KBM-7 (cell line): Measurements from ENCODE around the gene TEX14.
A peak's percentile ranks its signal among the peaks of the same experiment; 100 is the strongest.
"Not testable (repeated sequence)": the region's sequence is repeated elsewhere in the genome, so short reads cannot be mapped to it uniquely, and the experiment has no call there.

Source experiments
- DNase-seq: peaks from one replicate; pipeline ENCODE4 v3.0.0-alpha.2; 2015
- in situ Hi-C: fragments of 300-500 bp; cut with MboI; formaldehyde crosslinking; loops from 2 replicates; pipeline ENCODE4 v1.14.3; 2020; ENCODE audit warnings: low sequenced_read_pairs, low pct_unique_long_range_greater_than_20kb, mixed read lengths

TEX14 gene

DNA sequence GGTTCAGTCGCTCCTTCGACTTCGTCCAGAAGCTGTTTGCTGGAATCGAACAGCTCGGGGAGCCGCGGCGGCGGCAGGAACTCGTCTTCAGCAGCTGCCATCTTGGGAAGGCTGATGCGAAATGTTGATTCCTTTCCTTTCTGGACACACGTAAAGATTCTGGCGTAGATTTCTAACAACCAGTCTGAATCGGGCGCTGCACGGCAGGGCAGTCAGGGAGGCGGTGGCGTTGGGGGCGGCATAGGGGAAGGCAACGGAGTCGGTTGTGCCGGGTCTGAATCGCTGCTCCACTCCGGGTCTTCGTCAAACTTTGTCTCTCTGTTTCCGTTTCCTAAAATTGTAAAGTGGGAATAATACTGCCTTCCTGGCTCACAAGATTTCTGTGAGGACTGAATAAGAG is 30.3 kb downstream of the TEX14 start:
- in situ Hi-C loops, result no loop called here
- no peak for DNase-seq

DNA sequence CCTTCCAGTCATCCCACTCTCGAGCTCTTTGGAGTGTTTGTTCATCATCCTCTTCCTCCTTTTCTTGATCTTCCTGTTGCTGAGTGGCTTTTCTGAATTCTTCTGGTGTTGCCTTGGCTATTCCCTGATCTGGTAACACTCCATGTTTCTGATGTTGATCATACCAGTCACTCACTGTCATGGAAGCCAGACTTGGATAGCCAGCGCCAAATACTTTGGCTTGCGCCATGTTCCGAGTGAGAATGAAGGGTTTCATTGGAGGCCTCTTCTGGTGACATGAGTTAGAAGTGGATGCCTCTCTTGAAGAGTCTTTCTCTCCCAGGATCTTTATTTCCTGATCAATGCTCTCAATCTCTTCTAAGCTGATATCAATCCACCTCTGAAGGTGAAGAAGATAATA is 31.2 kb downstream of the TEX14 start:
- no peak for DNase-seq
- in situ Hi-C loops, result no loop called here

DNA sequence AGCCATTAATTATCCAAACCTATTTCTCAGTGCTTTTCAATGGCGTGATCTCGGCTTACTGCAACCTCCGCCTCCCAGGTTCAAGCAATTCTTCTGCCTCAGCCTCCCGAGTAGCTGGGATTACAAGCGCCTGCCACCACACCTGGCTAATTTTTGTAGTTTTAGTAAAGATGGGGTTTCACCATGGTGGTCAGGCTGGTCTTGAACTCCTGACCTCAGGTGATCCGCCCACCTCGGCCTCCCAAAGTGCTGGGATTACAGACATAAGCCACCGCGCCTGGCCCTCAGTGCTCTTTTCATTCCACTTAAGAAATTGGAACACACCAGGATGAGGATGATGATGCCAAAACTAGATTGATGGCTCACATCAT is 32.1 kb downstream of the TEX14 start:
- DNase-seq, in situ Hi-C loops: not testable (repeated sequence)

DNA sequence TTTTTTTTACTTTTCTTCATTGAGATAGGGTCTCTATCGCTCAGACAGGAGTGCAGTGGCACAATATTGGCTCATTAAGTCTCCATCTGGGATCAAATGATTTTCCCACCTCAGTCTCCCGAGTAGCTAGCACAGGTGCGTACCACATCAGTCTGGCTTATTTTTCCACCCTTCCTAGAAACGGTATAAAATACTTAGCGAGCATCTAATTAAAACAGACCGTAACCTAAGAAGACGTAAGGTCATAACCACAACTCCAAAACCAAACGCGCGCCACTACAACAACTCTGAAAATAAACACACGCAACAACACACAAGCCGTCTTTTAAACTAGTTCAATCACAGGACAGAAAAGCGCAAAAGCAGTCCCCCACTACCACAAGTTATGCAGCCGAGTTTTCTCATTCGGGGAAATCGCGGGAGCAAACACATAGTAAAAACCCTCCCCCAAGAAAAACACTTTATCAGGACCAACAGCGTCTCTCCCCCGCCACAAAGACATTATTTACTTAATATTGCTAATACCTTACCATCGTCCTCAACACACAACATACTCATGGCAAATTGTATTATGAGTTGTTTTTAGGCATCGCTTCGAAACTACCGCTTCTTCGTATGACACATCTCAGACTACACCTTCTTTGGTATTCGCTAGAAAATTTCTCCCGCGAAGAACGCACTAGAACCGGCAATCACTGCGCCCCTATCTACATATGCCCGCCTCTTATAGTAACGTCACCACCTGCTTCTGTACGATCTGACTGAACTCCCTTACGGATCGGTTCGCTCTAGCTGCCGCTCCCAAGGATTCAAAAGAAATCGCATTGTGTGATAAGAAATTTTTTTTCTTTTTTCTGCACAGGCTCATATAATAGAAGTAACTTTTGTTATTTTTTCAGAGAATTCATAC is 32.8 kb downstream of the TEX14 start:
- in situ Hi-C loops, result no loop called here

DNA sequence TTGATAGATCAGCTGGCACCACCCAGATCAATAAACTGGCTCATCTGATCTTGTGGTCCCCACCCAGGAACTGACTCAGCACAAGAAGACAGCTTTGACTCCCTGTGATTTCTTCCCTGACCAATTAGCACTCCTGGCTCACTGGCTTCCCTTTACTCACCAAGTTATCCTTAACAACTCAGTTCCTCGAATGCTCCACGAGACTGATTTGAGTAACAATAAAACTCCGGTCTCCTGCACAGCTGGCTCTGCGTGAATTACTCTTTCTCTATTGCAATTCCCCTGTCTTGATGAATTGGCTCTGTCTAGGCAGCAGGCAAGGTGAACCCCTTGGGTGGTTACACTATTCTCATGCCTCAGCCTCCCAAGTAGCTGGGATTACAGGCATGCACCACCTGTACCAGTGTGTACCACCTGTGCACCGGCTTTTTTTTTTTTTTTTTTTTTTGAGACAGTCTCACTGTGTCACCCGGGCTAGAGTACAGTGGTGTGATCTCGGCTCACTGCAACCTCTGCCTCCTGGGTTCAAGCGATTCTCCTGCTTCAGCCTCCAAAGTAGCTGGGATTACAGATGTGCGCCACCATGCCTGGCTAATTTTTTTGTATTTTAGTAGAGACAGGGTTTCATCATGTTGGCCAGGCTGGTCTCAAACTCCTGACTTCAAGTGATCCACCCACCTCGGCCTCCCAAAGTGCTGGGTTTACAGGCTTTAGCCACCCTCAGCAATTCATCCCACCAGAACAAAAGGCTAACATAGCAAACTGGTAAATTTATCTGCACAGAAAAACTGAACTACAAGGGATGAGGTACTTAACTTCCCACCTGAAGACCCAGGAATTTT is 33.7 kb downstream of the TEX14 start:
- DNase-seq, in situ Hi-C loops: not testable (repeated sequence)

More for the DNA sequence above, 32.8 kb downstream of the TEX14 start:
- DNase-seq, result no peak

DNA sequence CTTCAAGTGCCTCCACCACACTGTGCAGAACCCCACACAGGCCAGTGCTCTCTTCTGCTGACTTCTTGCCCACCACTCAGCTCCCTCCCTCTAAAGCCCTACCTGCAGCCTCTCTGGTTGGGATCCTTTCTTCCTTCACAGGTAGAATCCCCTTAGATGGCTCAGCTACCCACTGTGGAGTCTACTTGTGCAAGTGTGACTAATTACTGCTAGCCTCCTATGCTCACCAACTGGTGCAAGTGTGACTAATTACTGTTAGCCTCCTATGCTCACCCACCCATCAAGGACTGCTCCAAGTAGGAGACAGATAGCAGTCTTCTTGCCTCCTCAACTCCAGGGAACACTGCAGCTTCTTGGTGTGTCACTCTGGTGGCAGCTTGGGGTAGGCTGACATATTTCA is 43.6 kb downstream of the TEX14 start:
- DNase-seq, result no peak
- in situ Hi-C loops, result no loop called here

DNA sequence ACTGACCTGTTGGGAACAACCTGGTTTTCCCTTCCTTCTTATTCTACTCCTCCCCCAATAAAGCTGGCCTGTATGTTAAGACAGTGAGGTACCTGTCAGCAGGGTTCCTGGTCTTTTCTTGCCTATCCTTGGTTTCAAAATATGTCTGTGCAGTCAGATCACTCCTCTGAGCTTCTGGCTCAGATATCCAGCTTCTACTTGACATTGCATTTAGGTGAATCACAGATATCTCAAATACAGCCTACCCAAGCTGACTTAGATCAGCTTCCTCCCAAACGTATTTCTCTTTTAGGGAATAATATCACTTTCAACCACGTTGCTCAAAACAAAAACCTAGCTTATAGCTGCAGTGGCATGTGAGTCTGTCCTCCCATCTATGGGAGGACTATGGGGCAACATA is 48.7 kb downstream of the TEX14 start:
- in situ Hi-C loops, result no loop called here
- DNase-seq, result no peak

DNA sequence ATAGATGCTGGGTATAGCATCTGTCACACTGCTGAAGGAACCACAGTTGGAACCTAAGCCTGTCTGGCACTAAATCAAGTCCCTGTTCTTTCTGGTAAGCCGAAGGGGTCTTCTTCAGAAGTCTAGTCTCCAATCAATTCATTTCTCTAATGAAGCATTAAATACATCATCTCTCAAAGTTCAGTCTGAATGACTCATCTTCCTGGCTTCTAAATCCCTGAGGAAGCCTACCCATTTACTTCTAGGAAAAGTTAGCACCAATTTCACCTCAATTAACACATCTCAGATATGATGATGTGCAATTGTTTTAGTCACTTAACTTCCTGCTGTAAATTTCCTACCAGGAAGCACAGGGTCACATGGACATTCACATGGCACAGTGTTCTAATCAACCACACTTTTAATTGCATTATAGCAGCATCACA is 49.9 kb downstream of the TEX14 start:
- no peak for DNase-seq
- in situ Hi-C loops, result no loop called here

DNA sequence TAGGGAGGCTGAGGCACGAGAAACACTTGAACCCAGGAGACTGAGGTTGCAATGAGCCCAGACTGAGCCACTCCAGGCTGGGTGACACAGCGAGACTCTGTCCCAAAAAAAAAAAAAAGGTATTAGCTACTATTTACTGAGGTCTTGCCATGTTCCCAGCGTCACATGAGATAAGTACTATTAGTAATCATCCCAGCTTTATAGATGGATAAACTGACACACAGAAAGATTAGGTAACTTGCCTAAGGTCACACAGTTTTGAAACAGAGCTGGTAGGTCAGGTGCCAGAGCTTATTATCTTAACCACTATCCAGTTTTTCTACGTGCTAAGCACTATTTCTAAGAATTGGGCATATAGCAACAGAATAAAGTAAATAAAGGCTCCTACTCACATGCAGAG is 51.6 kb downstream of the TEX14 start:
- in situ Hi-C loops, result no loop called here
- no peak for DNase-seq

DNA sequence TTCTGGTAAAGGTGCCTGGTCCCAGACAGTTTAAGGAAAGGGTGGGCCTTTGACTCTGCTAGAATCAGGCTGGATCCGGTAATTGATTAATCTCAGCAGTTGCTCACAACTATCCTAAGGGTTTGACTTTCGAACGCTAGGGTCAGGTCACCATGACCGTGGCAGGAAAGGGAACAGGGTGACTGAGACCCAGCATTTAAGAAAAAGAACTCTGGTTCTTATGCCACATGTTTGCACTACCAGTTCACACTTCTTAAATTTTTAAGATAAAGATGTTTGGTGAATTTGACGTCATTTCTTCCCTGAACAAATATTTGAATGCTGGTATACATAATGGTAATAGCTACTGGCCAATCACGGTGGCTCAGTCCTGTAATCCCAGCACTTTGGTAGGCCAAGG is 52.2 kb downstream of the TEX14 start:
- in situ Hi-C loops, result no loop called here
- no peak for DNase-seq

DNA sequence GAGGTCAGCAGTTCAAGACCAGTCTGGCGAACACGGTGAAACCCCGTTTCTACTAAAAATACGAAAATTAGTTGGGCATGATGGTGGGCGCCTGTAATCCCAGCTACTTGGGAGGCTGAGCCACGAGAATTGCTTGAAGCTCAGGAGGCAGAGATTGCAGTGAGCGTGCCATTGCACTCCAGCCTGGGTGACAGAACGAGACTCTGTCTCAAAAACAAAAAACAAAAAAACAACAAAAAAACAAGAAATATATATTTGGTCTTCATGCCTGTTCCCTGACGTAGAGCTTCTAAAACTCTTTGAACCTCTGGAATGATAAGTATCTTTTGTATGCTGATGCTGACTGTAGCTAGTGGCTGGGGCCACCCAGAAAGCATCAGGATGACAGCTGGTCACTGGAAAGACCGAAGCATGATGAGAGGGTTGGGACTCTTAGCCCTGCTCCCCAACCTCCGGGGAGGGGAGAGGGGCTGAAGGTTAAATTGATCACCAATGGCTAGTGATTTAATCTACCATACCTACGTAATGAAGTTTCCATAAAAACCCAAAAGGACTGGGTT is 54.8 kb downstream of the TEX14 start:
- in situ Hi-C loops, result no loop called here
- no peak for DNase-seq

DNA sequence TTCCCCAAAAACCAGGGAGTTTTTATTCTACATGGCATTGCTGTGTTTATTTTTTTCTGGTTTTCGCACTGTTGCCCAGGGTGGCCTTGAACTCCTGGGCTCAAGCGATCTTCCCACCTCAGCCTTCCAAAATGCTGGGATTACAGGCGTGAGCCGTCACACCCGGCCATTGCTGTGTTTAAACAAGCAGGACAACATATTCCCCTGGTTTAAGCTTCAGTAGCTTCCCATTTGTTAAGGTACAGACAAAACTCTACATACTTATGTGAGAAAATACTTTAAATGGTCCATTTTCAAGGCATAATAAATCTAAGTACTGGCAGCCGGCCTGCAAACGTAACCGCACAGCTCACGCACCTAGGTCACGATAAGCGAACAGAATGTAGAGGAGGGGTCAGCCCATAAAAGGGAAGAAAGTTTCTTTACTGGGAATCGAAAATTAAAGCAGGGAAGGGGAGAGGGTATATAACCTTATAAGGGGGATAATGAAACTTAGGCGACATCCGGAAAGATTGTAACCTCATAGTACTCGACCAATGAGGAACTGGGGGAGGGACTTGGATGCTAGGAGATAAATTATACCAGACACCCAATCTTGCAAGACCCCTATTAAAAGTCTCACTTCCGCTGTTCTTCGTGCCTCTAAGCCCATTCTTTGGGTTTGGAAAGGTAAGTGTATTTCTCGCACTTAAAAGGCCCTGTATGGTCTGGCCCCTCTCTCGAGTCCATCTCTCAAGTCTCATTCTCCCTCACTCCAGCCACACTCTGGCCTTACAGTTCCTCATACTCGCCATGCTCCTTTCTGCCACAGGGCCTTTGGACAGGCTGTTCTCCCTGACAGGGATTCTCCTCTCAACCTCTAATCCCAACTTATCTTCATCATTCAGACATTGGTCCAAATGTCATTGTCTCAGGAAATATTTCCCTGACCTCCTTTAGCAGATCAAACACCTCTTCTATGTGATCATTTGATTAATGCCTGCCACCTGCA is 59.2 kb downstream of the TEX14 start:
- in situ Hi-C loops, result no loop called here
- DNase-seq, result no peak

DNA sequence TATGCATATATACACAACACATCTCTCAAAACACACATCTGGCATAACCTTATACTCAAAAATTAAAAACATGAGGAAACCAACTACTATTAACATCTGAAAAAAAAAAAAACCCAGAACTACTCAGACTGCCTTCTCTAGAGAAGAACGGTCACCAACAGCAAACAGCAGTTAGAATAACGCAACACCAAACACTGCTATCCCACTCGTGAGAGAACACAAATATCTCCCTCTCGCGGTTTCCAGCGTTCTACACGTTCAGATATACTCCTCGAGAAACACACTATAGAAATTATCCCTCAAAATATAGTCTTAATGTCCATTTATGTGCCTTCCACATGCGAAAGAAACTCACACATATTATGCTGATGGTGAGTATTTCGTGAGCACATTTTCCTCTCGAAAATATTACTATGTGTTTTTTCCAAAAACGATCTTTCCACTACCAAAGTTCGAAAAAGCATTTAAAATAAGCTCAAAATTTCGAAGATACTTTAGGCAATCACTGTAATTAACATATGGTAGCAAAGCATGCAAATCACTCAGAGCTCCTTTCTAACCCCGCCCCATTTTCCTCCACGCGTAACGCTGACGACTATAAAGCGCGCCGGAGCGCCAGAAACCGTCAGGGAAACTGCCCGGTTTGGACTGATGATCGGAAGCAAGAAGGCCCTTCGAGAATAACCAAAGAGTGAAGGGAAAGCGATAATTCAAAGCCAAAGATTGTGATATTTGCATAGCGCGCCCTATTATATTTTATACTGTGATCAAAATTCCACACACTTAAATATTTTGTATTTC is 60.1 kb downstream of the TEX14 start:
- in situ Hi-C loops, result no loop called here
- DNase-seq, result peak; percentile 98

DNA sequence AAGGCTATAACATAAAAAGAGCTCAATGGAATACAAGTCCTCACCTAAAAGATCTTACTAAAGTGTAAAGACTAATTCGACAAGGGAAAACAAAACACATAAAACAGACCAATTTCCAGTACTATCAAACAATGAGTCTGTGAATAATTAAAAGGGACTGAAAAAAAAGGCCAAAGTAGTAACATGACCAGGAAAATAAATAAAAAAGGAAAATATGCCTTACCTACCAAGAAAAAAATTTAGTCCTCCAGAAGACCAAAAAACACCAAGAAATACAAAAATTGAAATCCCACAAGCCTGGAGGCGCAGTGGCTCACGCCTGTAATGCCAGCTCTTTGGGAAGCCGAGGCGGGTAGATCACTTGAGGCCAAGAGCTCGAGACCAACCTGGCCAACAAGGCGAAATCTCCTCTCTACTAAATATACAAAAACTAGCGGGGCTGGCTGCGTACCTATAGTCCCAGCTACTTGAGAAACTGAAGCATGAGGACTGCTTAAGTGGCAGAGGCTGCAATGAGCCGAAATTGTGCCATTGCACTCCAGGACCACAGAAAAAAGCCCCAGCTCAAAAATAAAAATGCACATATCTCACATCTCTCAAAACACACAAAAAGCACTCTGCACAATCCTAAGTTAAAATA is 60.8 kb downstream of the TEX14 start:
- no peak for DNase-seq
- in situ Hi-C loops, result no loop called here

DNA sequence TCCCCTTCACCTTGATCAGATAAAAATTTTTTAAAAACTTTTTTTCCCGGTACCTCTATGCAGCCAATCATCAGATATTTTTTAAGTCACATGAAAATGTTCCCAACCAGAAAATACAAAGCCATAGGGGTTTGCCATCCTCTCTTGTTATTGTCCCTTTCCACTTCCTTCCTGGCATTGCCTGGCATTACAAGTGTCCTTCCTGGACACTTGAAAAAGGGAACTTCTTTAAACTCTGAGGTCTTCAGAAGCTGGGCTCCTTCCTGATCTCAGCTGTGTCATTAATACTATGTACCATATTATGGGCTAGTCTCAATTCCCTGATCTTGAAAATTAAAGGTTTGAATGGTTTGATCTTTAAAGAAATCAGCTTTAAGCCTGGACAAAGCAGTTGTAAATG is 64.9 kb downstream of the TEX14 start:
- in situ Hi-C loops, result no loop called here
- peak; percentile 48 for DNase-seq

DNA sequence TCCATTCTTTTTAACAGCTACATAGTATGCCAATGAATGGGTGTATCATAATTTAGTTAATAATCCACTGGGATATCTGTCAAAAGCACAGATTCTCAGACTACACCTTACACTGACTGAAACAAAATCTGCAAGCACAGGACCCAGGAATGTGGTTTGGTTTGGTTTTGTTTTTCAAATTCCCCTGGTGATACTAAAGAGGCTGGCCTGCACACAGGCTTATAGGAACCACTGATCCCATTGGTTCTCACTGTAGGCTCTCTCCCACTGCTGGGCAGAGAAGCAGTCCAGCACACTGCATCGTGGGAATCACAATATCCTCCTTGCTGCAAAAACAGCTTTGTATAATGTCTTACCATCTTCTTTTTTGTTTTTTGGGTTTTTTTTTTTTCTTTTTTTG is 67.1 kb downstream of the TEX14 start:
- in situ Hi-C loops, result no loop called here
- DNase-seq, result no peak

DNA sequence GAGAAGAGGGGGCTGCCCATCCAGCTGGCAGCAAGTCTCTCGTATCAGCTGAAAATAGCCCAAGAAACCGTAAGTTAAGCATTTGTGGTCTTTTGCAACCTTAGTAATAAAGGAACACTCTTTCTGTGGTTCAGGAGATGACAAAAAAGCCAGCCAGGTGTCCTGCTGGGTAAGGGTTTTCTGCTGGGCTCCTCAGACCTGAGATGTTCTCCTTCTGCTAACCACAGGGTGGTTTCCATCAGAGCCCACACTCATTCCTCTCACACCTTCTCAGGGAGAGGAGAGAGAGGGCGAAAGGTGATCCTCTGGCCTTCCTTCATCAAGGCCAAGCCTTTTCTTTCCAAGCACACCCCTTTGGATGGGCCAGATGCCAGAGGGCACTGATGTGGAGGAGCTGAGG is 70.7 kb downstream of the TEX14 start:
- in situ Hi-C loops, result no loop called here
- DNase-seq, result no peak

DNA sequence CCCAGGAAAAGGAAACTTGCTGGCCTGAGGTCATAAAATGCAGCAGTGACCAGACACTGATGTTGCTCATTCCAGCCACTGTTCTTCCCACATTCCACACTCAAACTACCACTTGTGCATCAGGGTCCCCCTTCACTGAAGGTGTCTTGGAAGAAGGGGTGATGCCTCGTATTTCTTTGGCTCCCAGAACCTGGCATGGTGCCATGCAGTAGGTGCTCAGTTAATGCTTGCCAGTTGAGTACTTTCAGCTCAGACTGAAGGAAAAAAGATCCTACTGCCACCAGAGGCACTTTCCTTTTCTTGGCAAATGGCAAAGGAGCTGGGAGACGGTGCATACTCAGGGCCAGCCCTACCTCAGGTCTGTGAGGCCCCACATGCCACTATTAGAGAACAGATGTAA is 73.5 kb downstream of the TEX14 start:
- in situ Hi-C loops, result no loop called here
- DNase-seq, result no peak
